Choroid plexus epithelial cell (primary cell): ENCODE results near the gene XRCC2.

Experiments used
- DNase-seq: peaks from one replicate; pipeline ENCODE4 v3.0.0-alpha.2; 2010; ENCODE audit warnings: low read depth
- H3K4me3 ChIP-seq: 2 replicates; pipeline ENCODE4 v1.5.1; 2011; ENCODE audit warnings: low read depth, mild to moderate bottlenecking, control low read depth, low read length, moderate library complexity
- CTCF ChIP-seq: conservative IDR thresholded peaks from 2 replicates; pipeline ENCODE4 v1.5.1; 2011; ENCODE audit warnings: low read depth, mild to moderate bottlenecking, control low read depth, inconsistent platforms, low read length, moderate library complexity

XRCC2 gene

GRCh38 chr7:152643979-152644559 is 31.9 kb downstream of the XRCC2 start:
- no peak overlapping the region for H3K4me3 ChIP-seq
- TF ChIP-seq CTCF = no peak
- DNase-seq = no peak

- TF ChIP-seq CTCF = no peak
- no peak for DNase-seq
- H3K4me3 ChIP-seq = no peak overlapping the region
These were observed 34.6 kb downstream of the XRCC2 start for GRCh38 chr7:152641384-152641783.

GRCh38 chr7:152640829-152641228 is 35.1 kb downstream of the XRCC2 start:
- no peak for DNase-seq
- TF ChIP-seq CTCF = no peak
- no peak overlapping the region for H3K4me3 ChIP-seq

- no peak for DNase-seq
- H3K4me3 ChIP-seq = no peak overlapping the region
- TF ChIP-seq CTCF = no peak
These were observed 37.9 kb downstream of the XRCC2 start for GRCh38 chr7:152637920-152638580.

- no peak overlapping the region for H3K4me3 ChIP-seq
- TF ChIP-seq CTCF = no peak
- no peak for DNase-seq
These were observed 38.8 kb downstream of the XRCC2 start for GRCh38 chr7:152637161-152637560.

- H3K4me3 ChIP-seq = no peak overlapping the region
- no peak for TF ChIP-seq CTCF
These were observed 39.5 kb downstream of the XRCC2 start for GRCh38 chr7:152636441-152636840.

GRCh38 chr7:152633504-152633903 is 42.4 kb downstream of the XRCC2 start:
- DNase-seq = no peak
- no peak overlapping the region for H3K4me3 ChIP-seq
- TF ChIP-seq CTCF = no peak

More at GRCh38 chr7:152636441-152636840, 39.5 kb downstream of the XRCC2 start:
- no peak for DNase-seq
